Stimulated activated CD8-positive, alpha-beta memory T cell treated with anti-CD3 and anti-CD28 coated beads, Interleukin-15, amount 100 ng/mL, for 4 hours (primary cell): Measurements from ENCODE around the gene RNF214.
"Not testable (repeated sequence)": the region's sequence is repeated elsewhere in the genome, so short reads cannot be mapped to it uniquely, and the experiment has no call there.

Experiments used
- DNase-seq, 2 donors: peaks; one replicate each; pipeline ENCODE4 v3.0.0-alpha.2; 2020; ENCODE audit warnings: low read depth in 2 of 2

The RNF214 gene

DNA sequence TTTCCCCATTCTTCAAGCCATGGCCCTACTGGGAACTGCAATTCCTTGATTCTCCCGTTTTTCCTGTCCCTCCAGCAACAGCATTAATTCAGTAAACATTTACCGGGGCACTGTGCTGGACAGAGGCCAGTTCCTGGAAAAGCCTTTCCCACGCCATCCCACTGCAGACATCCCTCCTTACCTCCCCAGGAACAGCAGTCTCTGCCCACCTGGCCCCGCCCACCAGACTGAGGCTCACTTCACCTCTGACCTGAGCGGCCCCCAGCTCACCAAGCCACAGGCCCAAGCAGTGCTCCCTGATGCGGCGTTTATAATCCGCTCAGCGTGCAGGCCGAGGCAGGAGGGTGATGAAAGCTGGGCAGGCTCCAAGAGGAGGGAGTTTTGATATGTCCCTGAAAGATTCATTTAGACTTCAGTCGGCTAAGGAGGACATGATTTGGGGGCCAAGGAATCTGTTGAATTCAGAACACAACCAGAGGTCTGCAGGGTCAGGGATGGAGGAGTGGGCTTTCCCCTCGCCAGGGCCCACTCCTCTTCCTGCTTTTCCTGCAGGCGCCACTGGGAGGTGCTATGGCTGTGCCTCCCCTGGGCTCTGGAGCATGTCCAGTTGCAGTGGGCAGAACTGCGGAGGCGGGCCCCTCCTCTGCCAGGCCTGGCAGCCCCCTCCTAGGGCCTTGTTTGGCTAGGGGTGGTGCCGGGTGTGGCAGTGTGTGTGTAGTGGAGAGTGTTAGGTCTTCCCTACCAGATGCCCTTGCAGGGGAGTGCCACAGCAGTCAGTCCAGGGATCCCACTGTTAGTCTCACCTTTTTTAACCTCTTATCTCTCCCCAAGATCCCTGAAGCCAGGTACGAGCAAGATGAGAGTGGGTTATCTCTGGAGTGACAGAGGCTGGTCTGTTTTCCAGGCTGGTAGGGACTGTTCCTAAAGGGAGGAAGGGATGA is 34.7 kb upstream of the RNF214 start:
- no peak for DNase-seq

DNA sequence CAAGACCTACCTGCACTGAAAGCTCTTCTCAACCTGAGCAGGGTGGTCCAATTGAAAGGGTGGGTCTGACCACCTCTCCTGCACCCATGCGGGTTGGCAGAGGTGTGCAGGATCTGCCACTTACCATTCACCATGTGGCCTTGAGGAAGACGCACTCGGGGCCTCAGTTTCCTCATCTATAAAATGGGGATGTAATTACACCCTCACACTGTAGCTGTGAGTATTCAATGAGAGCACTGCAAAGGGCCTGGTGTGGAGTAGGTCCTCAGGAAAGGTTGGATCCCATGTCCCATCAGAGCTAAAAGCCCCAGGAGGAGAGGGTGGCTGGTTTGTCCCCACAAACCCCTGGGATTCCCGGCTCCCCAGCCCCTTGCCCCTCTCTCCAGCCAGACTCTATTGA is 33.9 kb upstream of the RNF214 start:
- no peak for DNase-seq

DNA sequence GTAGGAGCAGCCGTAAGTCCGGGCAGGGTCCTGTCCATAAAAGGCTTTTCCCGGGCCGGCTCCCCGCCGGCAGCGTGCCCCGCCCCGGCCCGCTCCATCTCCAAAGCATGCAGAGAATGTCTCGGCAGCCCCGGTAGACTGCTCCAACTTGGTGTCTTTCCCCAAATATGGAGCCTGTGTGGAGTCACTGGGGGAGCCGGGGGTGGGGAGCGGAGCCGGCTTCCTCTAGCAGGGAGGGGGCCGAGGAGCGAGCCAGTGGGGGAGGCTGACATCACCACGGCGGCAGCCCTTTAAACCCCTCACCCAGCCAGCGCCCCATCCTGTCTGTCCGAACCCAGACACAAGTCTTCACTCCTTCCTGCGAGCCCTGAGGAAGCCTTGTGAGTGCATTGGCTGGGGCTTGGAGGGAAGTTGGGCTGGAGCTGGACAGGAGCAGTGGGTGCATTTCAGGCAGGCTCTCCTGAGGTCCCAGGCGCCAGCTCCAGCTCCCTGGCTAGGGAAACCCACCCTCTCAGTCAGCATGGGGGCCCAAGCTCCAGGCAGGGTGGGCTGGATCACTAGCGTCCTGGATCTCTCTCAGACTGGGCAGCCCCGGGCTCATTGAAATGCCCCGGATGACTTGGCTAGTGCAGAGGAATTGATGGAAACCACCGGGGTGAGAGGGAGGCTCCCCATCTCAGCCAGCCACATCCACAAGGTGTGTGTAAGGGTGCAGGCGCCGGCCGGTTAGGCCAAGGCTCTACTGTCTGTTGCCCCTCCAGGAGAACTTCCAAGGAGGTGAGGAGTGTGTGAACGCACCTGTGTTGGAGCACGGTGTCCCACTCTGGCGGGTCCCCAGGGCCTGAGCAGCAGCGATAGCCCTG is 33.2 kb upstream of the RNF214 start, which contains the start of gene TAGLN:
Gene TAGLN, plus strand, starts transcription at position 318 of the 863 bp plus-strand sequence. CDS start 3,644 bp downstream, outside the sequence.
- DNase-seq = no peak

DNA sequence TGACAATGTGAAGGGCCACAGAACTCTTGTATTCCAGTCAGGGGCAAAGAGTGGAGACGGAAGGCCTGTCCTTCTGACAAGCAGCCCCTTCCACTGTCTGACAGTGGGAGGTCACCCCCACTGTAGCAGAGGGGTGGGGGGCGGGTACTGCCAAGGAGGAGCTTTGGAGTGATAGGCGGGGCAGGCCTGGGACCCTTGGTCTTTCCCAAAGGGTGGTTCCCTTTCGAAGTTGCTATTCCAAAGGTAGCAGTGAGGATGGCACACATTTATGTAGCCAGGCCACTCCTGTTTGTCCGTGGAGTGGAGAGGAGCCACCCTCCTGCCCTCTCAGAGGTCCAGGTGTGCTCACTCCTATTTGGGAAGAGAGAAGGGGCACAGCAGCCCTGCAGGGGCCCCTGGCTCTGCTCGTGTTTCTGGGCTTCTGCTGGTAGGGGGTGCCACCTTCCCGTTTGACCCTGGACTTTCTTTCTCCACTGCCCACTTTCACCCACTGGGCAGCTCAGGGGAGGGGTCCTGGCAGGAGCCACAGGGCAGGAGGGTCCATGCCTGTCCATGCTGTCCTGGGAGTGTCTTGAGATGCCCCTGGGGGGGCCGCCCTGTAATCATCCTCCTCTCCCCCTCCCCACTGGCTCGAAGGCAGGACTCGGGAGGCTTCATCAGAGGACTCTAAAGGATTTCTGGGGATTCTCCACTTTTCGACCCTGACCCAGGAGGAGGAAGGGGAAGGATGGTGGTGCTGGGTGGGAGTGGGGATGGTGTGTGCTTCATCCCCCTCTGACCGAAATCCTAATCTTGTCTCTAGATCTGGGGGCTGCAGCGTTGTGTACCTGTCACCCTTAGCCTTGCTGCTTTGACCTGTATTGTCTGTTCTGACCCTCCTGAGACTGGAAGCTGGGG is 32.3 kb upstream of the RNF214 start:
- DNase-seq = no peak

DNA sequence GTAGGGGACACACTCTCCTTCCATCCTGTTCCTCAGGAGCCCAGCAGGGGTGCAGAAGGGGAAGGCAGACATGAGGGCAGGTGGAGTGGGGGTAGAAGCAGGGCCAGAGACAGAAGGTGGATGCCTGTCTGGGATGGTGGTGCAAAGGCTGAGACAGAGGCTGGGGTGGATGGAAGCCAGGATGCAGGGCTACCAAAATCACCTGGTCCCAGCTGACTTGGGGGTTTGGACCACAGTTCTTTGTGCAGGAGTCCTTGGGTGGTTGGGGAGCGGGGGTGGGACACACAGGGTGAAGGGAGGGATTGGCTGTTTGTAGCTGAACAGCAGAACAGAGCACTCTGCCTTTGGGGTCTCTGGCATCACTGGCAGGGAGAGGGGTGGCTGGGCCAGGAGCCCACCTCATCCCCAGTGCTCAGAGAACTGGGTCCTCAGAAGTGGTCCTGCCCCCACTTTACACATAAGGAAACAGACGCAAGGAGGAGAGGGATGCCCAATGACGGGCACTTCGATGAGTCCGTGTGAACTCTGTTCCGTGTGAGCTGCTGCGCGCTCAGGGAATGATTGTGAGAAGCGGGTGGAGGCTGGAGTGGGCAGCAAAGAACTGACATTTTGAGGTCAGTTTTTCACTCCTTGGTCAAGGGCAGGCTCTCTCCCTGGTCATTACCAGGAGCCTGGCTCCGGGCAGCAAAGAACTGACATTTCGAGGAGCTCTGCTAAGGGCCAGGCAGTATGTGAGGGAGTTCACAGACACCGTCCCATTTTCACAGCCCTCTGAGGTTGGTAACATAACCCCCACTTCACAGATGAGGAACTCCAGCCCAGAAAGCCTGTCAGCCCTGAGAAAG is 31.4 kb upstream of the RNF214 start:
- no peak for DNase-seq

DNA sequence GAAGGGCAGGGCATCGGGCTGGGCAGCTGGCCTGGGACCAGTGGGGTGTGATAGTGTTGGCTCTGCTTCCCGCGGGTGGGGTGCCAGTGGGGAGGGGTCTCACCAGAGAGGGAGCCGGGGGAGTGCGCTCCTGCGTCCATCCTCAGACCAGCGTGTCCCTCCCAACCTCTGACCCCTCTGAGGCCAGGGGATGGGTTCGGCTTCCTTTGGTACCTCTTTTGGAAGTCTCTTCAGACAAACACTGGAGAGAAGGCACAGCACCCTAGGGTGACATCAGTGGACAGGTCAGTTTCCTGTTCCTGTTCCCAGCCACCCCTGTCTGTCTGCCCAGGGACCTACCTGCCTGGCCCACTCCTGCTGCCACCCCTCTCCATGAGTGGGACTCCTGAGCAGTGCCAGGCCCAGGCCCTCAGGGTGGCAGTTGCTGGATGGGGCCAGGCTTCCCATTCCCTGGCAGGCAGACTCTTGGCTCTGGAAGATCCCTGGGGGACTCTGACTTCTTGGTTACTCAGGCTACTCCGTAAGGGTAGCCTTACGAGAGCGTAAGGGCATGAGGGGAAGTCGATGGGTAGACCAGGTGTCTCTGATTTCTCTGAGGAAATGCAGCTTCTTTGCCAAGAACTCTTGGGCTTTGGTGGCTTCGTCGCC is 30.7 kb upstream of the RNF214 start:
- no peak for DNase-seq

DNA sequence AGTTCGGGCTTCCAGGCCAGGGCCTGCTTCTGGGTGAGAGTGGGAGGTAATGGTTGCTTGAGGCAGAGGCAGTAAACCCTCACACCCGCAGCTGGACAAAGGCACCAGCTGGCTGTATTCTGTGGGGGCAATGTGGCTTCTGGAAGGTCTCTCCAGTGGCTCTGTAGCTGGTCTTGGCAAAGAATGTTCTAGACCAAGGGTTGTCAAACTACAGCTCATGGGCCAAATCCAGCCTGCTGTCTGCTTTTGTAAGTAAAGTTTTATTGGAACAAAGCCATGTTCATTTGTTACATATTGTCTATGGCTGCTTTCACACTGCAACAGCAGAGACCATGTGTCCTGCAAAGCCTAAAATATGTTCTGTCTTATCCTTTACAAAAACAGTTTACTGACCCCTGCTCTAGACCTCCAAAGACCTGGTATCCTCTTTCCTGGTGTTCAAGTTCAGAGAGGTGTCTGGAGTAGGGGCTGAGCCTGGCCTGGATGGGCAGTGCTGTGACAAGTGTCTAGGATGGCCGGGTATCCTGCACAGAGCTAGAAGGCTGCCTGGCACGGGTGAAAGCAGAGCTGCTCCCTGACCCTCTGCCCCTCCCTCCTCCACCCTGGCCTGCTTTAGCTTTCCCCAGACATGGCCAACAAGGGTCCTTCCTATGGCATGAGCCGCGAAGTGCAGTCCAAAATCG is 29.9 kb upstream of the RNF214 start:
- DNase-seq = no peak

DNA sequence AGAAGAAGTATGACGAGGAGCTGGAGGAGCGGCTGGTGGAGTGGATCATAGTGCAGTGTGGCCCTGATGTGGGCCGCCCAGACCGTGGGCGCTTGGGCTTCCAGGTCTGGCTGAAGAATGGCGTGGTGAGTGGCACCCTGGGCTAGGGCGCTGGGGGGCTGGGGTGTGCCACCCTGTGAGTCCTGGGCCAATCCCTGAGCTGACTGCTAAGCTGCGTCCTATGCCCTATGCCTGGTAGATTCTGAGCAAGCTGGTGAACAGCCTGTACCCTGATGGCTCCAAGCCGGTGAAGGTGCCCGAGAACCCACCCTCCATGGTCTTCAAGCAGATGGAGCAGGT is 29.4 kb upstream of the RNF214 start:
- no peak for DNase-seq

DNA sequence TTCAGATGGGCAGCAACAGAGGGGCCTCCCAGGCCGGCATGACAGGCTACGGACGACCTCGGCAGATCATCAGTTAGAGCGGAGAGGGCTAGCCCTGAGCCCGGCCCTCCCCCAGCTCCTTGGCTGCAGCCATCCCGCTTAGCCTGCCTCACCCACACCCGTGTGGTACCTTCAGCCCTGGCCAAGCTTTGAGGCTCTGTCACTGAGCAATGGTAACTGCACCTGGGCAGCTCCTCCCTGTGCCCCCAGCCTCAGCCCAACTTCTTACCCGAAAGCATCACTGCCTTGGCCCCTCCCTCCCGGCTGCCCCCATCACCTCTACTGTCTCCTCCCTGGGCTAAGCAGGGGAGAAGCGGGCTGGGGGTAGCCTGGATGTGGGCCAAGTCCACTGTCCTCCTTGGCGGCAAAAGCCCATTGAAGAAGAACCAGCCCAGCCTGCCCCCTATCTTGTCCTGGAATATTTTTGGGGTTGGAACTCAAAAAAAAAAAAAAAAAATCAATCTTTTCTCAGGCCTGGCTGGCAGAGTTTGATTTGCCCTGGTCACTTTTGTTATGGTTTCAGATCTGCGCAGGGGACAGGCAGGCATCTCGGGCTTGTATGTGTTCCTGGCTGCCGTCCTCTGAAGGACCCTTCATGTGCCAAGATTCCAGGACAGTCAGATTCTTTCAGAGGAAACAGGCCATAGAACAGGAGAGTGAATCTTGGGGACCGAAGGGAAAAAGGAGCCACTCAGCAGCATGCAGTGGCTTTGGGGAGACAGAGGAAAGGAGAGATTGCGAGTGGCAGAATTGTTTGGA is 28.0 kb upstream of the RNF214 start:
- DNase-seq = no peak

DNA sequence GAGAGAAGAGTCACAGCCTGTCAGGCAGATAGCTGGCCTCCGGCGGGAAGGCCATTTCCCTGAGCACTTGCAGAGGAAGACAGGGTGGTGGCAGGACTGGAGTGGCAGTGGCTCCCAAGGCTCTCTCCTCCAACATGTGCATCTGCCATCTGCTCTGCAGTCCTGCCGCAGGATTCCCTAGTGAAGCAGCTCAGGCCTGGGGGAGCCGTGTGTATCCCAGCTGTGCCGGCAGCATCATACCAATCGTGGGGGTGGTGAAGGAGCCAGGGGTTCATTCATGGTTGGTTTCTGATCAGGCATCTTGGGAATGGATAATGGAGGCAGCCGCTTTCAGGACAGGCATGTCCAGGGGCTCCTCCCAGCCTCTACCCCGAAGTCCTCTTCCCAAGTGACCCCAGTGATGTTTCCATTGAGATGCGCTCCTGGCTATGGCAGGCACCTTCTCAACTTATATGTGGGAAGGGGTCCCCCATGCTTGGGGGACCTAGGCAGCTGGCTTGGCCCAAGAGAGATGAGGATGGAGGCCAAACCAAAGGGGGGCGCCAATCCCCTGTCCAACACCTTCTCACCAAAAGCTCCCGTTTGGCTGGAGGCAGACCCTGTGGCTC is 27.2 kb upstream of the RNF214 start:
- no peak for DNase-seq

DNA sequence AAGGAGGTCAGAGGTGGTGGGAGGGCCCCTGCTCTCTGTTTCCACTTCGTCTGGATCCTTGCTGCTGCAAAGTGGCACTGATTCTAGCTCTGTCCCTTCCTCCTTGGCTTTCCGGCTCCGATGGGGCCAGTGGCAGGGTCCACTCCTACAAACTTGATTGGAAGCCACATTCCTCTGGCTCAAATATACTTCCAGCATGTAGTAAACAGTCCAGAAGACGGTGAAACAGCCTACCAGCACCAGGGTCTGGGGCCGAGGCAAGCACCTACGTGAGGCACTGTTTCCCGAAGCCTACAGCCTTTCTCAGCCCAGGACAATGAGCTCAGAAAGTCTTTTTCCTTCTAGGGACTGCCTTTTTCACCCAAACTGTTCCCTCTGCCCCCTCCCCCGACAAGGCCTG is 26.4 kb upstream of the RNF214 start:
- not testable (repeated sequence) for DNase-seq

DNA sequence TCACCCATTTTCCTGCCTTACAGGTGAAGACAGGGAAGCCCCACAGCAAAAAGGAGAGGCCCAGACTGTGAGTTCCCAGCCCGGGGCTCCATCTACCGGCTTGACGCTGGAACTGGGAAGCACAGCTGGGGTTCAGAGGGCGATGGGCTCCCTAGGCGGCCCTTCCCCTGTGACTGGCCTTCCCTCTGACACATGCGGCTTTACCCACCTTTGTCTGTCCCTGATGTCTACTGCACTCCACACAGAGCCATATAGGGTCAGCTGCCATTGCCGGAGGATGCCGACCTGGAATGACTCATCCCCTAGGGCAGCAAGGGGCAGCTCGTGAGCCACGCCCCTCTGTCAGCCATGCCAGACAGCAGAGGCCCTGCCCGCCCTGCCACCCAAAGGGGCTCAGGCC is 25.6 kb upstream of the RNF214 start:
- DNase-seq = not testable (repeated sequence)

DNA sequence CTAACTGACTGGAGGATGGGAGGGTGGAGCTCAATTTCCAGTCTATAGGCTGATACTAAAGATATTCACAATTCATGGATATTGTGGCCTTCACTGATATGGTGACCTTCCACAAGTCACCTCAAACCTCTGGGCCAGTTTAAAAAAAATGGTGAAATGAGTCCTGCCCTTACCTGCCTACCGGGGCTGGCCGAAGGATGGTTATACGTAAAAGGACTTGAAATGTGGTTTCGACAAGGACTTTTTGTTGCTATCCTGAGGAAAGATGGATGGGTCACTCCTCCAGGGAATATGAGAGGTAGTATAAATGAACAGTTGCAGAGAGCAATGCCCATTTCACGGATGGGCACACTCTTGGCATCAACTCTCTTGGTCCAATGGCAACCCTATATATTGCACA is 25.0 kb upstream of the RNF214 start:
- not testable (repeated sequence) for DNase-seq

DNA sequence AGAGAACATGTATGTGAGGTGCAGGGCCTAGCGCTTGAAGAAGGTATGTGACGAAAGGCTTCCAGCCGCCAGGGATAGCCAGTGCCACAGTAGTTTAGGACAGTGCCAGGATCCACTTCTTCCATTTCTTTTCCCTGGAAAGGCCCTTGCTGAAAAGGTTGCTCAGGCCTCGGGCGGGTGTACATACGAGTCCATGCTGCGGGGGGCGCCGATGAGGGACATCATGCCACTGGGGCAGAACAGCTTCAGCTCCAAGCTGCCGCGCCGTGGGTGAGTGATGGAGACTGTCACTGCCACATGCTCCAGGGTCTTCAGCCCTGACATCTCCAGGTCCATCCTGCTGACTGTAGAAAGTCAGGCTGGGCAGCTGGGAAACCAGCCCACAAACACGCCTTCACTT is 23.8 kb upstream of the RNF214 start:
- DNase-seq = not testable (repeated sequence)

DNA sequence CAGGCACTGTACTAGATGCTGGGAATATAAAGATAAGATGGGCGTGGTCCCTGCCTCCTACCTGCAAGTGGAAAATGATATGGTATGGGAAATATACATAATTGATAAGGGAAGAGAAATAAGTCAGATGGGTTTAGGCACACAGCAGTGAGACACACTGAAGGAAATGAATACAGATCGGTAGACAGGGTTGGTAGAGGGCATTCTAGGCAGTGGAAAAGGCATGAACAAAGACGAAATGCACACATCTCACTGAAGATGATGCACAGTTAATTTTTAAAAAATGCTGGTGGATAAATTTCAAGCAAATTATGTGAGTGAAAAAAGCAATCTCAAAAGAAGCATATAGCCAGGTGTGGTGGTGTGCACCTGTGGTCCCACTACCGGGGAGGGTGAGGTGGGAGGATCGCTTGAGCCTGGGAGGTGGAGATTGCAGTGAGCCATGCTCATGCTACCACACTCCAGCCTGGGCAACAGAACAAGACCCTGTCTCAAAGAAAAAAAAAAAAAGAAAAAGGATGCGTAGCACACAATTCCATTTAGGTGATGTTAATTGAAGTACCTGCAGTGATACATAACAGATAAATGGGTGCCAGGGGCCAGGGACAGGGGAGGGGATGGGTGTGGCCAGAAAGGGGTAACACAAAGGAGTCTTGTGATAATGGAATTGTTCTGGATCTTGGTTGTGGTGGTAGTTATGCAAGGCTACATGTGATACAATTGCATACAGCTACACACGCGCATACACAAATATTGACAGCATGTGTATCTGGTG is 22.9 kb upstream of the RNF214 start:
- not testable (repeated sequence) for DNase-seq

DNA sequence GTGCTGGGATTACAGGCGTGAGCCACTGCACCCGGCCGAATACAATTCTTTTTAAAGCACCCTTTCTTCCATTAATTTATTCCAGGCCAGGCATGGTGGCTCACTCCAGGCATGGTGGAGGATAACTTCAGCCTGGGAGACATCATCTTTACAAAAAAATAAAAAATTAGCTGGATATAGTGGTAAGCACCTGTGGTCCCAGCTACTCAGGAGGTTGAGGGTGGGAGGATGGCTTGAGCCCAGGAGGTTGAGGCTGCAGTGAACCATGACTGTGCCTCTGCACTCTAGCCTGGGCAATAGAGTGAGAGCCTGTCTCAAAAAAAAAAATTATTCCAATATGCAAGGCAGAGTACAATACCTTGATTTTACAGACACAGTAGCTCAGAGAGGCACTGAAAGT is 21.9 kb upstream of the RNF214 start:
- no peak for DNase-seq

DNA sequence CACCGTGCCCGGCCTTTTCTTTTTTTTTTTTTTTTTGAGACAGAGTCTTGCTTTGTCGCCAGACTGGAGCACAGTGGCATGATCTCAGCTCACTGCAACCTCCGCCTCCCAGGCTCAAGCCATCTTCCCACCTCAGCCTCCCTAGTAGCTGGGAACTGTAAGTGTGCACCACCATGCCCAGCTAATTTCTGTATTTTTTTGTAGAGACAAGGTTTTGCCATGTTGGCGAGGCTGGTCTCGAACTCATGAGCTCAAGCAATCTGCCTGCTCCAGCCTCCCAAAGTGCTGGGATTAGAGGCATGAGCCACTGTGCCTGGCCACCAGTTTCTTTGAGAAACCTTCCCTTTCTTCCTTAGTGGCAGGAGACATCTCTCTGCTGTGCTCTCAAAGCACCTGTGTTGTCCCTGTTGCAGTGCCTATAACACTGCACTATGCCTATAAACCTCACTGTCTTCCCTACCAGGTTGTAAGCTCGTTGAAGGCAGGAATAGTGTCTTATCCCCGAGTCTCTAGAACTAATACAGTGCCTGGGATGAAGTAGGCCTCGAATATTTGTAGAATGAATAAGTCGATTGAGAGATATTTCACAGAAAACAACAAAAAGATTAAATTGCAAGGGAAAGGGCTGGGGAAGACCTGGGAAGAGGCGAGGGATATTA is 19.6 kb upstream of the RNF214 start:
- DNase-seq = no peak
